K562 (cell line): ENCODE measurements around the gene GDNF. TPM values are rescaled to one million over a fixed set of nuclear protein-coding genes. Genes with fewer than 3 reads are reported as not detected.

Experiments
- ARNT ChIP-seq, 2 experiments: fragments of 450-650 bp; IDR thresholded peaks; 2 replicates each; pipeline ENCODE4 v1.6.1; 2016; ENCODE audit warnings: mild to moderate bottlenecking in 1 of 2
- CHAMP1 ChIP-seq: fragments of 450-650 bp; IDR thresholded peaks from 2 replicates; pipeline ENCODE4 v1.6.1; 2016; ENCODE audit warnings: mild to moderate bottlenecking
- CHCHD3 ChIP-seq: fragments of 250-450 bp; sonication (Bioruptor Pico); IDR thresholded peaks from 2 replicates; pipeline ENCODE4 v2.1.2; 2022; ENCODE audit warnings: mild to moderate bottlenecking
- KAT7 ChIP-seq: sonication (generic); formaldehyde crosslinking; IDR thresholded peaks from 2 replicates; pipeline ENCODE4 v1.8.0; 2022; ENCODE audit warnings: missing genetic modification reagents, mild to moderate bottlenecking, borderline replicate concordance
- KDM5B ChIP-seq: fragments of 200-600 bp; sonication (generic); IDR thresholded peaks from 2 replicates; pipeline ENCODE4 v1.6.1; 2012; ENCODE audit warnings: low read depth, mild to moderate bottlenecking, moderate library complexity, low read length, control low read depth, inconsistent platforms; ENCODE audit not compliant: insufficient replicate concordance
- NFIX ChIP-seq: fragments of 250-450 bp; sonication (Bioruptor Pico); IDR thresholded peaks from 2 replicates; pipeline ENCODE4 v1.4.0; 2020; ENCODE audit warnings: low read depth, mild to moderate bottlenecking, moderate library complexity
- RERE ChIP-seq: sonication (generic); formaldehyde crosslinking; IDR thresholded peaks from 2 replicates; pipeline ENCODE4 v1.8.0; 2023; ENCODE audit warnings: missing genetic modification reagents, mild to moderate bottlenecking, borderline replicate concordance
- RNF2 ChIP-seq: sonication (generic); IDR thresholded peaks from 2 replicates; pipeline ENCODE4 v1.6.1; 2016
- SMARCE1 ChIP-seq: fragments of 450-650 bp; IDR thresholded peaks from 2 replicates; pipeline ENCODE4 v1.7.1; 2016; ENCODE audit warnings: mild to moderate bottlenecking
- TGIF2 ChIP-seq: sonication (generic); formaldehyde crosslinking; IDR thresholded peaks from 2 replicates; pipeline ENCODE4 v1.8.1; 2022; ENCODE audit warnings: mild to moderate bottlenecking, missing genetic modification reagents, moderate library complexity
- ZFPM2 ChIP-seq: fragments of 250-450 bp; sonication (Bioruptor Pico); IDR thresholded peaks from 2 replicates; pipeline ENCODE4 v1.5.1; 2022; ENCODE audit warnings: mild to moderate bottlenecking
- ZNF316 ChIP-seq: fragments of 450-650 bp; IDR thresholded peaks from 2 replicates; pipeline ENCODE4 v1.6.1; 2016
- polyA plus RNA-seq, 8 experiments: library from polyadenylated mRNA; depleted of rRNA in 4 of 8; stranded (reverse) in 5 of 8; unstranded in 3 of 8; fragments of >200 nt; fragmentation: Nextera tagmentation in 2 of 8; fragmentation: Illumina TruSeq in 1 of 8; extraction: Ambion mirVana in 2 of 8; extraction: Trizol in 1 of 8; gene quantifications; 2 replicates each; pipeline versions ENCODE4 v1.2.1 to v1.2.3, GENCODE V29; 2011 to 2014; ENCODE audit warnings: inconsistent platforms in 1 of 8, missing spikeins in 1 of 8
- total RNA-seq, 7 experiments: library from RNA; depleted of rRNA in 6 of 7; stranded (reverse); fragments of >200 nt in 6 of 7; fragmentation: Illumina TruSeq in 2 of 7; extraction: Trizol in 2 of 7; gene quantifications; 2 replicates each; pipeline versions ENCODE4 v1.2.1 to v1.2.3, GENCODE V29; 2011 to 2021; ENCODE audit warnings: low replicate concordance in 1 of 7
- TF ChIP-seq, protein P1 (sequence below): fragments of 250-450 bp; sonication (Bioruptor Pico); IDR thresholded peaks from 2 replicates; pipeline ENCODE4 v1.5.0; 2021; ENCODE audit warnings: mild to moderate bottlenecking, moderate library complexity
- TF ChIP-seq, protein P2 (sequence below): sonication (generic); formaldehyde crosslinking; IDR thresholded peaks from 2 replicates; pipeline ENCODE4 v1.8.1; 2022; ENCODE audit warnings: missing genetic modification reagents

GDNF gene
- total and polyA plus RNA-seq, 9 of the 15 experiments (the other 6 are each of a cell fraction or from before 2014, with no cell fraction given) = not detected

DNA sequence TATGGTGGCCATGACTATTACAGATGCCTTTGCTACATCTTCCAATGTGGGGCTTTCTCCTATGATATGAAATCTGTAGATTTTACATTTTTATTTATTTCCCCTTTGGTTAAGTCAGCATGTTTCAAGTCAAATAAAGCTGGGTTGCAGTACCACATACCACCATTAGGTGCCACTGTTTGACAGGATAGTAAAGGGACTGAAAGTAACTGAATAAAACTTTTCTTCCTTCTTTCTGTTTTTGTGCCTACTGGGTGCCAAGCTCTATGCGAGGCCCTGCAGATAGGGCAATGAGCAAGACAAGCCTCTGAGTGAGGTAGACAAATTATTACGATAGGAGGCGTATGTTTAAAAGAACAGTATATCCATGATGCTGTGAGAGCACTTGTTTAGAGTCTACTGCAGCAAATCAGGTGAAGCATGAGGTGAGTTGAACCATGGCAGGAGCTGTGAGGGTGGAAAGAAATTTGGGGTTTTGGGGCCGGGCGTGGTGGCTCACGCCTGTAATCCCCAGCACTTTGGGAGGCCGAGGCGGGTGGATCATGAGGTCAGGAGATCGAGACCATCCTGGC lies 64.8 kb downstream of the GDNF start (continued):
- TF ChIP-seq CHAMP1 = no peak
- no peak for TF ChIP-seq RERE (CRISPR knock-in tag)
- no peak for TF ChIP-seq ZFPM2 (CRISPR knock-in tag)
- no peak for TF ChIP-seq TGIF2 (CRISPR knock-in tag)
- TF ChIP-seq KDM5B = no peak
- no peak for TF ChIP-seq ARNT (IDR thresholded peaks at IDR 0.05)
- TF ChIP-seq ZNF316 = peak; percentile 43
- no peak for TF ChIP-seq NFIX (CRISPR knock-in tag)
- TF ChIP-seq SMARCE1 = no peak
- TF ChIP-seq RNF2 = no peak
- TF ChIP-seq, protein P1, sequence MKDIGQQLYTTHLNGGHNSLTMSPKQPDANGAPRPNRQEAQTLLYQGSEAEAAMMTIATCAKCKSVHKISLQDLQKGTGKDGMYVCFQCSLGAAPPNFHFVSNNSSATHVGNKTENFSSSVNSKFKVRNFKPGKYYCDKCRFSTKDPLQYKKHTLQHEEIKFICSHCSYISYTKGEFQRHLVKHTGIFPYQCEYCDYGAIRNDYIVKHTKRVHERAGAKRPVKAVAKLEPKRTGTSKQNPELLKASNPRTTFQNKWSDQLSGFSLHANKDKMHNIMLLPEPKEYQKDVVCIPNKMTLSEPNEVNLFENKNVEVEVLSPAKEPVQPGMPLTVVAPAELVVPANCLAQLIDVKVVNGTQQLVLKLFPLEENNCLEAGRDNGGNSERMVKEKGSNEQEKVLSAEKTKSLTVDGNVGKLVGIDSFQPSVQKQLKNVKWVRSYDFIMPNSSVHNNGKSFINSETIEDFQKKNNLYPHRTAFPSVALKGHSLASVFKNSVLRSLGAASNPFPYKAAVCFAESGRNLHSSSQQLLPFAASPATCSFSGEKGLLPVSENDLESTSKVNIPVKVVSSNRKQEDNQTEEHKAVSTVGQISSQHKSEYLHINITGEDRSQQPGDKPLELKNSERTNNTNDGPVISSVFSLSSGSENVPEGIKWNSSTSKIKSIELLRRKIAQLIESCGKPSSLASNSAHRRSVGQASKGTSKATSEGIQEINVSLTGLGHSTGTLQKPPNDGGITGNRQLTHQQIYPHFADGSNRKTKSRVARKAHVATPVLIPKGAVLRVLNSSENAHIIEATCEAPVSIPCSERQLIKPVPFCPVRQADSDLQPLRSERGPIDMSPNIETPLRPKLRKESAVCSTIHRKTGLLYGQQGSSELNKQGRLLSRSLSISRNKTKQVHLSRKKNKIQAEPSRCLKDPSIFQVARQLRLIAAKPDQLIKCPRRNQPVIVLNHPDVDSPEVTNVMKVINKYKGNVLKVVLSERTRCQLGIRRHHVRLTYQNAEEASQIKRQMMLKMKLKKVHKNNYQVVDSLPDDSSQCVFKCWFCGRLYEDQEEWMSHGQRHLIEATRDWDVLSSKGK (CRISPR knock-in tag) = no peak
- no peak for TF ChIP-seq KAT7 (CRISPR knock-in tag)
- TF ChIP-seq, protein P2, sequence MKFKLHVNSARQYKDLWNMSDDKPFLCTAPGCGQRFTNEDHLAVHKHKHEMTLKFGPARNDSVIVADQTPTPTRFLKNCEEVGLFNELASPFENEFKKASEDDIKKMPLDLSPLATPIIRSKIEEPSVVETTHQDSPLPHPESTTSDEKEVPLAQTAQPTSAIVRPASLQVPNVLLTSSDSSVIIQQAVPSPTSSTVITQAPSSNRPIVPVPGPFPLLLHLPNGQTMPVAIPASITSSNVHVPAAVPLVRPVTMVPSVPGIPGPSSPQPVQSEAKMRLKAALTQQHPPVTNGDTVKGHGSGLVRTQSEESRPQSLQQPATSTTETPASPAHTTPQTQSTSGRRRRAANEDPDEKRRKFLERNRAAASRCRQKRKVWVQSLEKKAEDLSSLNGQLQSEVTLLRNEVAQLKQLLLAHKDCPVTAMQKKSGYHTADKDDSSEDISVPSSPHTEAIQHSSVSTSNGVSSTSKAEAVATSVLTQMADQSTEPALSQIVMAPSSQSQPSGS (CRISPR knock-in tag) = no peak
- no peak for TF ChIP-seq CHCHD3 (CRISPR knock-in tag)
